GM18511 (cell line): ENCODE results near the gene GLI3.

Experiments
- ATAC-seq: cut with Tn5 transposase; IDR thresholded peaks from one replicate; pipeline ENCODE4 v1.9.1; 2021; ENCODE audit warnings: mild to moderate bottlenecking, moderate library complexity; ENCODE audit not compliant: unreplicated experiment

GLI3 gene

DNA sequence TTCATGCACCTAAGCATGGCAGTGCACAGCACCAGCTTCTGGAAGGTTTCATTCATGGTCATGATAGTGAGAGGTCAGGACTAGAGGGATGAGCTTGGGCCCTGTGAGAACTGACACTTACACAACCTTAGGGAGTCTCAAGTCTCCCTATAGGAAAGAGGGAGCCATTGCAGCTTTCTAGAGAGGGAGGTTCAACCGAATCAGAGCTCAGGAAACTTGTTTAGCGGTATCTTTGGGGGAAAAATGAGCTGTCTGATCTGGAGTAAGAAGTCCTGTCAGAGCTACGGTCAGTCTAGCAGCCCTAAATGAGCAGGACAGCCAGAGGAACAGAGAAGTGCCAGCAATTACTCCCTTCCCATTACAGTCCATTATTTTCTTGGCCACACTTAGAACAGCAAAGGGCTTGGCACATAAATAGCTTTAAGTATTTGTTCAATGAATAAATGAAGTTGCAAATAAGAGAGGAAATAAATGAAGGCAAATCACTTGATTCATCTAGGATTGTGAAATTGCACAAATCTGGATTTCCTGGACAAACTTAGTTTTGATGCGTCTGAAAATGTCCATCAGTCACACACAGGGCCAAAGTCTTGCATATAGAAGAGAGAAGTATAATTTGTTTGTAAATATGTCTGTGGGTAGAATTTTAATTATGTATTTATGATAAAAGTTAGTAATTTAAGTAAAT lies 262.0 kb downstream of the GLI3 start:
- no peak for ATAC-seq

DNA sequence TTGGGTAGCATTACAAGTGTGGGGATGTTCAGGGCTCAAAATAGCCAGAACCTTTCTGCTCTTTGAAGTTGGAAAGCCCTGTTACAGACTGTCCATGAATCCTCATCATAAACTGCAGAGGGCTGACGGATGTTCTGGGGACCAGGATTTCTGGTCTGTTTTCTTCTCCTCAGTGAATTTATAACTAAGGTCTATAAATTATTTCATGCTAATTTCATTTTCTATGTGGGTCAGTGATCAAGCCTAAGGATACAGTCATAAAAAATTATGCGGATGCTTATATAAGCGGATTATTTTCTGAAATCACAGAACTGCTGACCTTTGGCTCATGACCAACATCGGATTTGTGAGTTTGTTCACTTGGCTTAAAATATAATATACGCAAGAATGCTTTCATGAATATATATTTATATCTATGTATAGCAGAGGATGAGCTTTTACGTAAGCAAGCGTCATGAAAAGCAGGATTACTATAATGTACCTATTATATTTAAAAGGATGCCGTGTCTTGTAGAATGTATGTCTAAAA lies 263.7 kb downstream of the GLI3 start:
- ATAC-seq = no peak

DNA sequence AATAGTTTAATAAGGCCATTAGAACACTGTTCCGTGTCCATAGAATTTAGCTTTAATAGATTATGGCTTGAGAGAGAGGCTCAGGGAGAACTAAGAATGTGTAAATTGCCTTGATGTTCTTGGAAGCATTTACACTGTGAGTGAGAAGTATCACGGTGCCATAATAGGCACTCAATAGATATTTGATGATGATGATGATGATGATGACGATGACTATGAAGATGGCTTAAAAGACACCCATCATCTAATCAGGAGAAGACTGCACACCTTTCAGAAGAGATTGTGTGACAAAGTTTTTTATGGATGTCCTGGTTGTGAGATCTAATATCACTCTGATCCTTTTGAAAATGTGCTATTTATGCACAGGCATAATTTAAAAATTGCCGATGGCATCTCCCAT lies 264.2 kb downstream of the GLI3 start:
- ATAC-seq = no peak

DNA sequence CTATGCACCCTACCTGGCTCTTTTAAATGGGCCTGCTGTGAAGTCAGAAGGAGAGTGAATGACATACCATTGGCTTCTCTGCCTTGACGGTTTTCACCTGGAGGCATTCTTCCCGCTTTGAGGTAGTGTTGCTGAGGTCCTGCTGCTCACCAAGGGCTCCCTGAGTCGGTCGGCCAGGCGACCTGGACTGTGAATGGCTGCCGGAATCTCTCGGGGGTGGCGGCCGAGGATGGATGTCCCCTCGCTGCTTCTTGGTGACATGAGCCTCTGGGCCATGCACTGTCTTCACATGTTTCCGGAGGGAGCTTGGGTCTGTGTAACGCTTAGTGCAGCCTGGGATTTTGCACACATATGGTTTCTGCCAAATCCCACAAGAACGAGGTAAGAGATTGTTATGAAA lies 264.7 kb downstream of the GLI3 start:
- no peak for ATAC-seq

DNA sequence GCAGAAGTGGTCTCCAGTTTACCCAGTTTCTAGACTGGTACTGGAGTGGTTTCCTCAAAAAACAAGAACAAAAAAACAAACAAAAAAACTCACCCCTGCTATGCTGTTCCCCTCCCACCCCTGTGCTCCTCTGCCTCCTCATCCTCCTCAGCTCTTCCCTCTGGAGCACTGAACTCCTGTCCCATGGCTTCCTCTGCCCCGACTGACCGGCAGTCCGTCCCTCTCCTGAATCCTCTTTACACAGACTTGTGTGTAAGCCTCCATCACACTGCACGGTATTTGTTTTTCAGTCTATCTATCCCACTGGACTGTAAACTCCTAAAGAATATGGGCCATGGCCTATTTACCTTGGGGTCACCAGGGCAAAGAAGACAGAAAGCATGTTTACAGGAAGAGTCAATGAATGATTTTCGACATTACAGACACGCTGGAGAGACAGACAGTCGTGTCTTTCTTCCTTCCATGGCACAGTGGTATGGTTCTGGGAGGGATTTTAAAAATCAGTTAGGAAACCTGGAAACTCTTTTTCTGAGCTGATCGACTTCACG lies 265.3 kb downstream of the GLI3 start:
- no peak for ATAC-seq

DNA sequence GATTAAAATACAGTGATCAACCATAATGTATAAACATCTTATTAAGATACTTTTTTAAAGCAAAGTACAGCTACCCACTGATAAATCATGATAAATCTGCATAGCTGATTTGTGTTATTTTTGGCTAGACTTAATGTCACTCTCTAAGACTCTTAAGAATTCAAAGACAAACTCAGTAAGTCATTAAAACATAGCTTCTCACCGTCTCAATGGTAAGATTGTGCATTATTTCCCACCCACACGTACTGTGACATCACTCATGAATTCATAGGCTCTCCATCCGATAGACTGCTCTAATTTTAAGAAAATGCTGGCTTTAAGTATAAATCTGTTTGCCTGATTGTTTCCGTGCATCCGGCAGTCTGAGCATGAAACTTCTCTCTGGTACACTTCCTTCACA lies 266.1 kb downstream of the GLI3 start:
- ATAC-seq = no peak

DNA sequence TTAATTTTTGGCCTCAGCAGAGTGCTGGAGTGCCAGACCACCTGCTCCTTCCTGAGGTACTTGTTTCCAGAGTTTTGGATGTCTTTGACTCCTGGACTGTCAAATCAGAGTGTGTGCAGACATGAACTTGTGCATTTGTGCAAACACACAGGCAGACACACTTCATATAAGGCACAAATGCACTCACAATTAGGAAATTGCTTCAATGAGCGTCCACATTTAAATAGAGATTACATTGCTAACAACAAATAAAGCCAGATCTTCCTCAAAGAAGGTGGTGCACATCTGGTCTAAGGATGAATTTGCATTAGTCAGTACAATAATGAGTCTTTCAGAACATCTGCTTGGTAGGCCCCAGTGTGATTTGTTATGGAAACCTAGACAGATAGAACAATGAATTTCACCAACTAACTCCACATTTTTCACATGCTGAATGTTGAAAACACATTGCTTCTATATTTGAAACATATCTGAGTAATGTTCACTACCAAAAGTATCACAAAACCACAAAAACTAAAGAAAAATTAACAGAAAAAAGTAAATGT lies 267.4 kb downstream of the GLI3 start:
- no peak for ATAC-seq

DNA sequence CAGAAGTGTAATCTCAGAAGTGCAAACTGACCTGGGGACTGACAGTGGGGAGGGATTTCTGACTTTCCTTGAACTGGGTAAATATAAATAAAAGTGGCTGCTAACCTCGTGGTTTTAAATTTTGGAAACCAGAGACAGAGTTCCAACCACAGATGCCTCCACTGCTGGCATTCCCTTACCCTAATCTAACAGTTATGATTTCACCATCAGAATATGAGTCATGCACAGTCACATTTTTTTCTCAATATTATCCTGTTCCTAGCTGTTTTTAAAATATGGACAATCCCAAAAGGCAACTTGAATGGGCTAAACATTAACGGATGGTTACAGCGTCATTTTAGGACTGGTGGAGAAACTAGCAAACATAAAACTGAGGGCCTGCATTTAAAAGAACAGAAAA lies 269.9 kb downstream of the GLI3 start:
- no peak for ATAC-seq

DNA sequence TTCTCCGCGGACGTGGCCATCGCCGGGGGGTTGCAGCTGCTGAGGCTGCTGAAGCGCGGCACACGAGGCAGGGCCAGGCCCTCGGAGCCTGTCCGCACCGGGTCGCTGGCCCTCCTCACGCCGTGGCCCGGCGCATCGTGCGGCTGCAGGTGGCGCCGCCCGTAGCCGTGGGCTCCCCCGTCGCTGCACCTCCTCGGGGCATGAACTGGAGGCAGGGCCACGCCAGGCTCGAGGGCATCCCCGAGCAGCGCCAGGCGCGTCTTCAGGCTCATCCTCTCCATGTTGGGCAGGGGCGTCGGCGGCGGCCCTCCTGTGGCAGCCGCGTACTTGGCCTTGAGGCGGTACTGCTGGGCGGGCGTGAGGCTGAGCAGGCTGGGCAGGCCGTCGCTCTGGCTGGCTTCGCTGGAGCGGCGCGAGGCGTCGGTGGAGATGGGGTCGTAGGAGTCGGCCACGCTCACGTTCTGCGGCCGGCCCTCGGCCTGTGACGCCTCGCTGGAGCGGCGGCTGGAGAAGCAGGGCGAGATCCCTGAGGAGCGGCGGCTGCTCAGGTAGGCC lies 271.0 kb downstream of the GLI3 start:
- no peak for ATAC-seq

DNA sequence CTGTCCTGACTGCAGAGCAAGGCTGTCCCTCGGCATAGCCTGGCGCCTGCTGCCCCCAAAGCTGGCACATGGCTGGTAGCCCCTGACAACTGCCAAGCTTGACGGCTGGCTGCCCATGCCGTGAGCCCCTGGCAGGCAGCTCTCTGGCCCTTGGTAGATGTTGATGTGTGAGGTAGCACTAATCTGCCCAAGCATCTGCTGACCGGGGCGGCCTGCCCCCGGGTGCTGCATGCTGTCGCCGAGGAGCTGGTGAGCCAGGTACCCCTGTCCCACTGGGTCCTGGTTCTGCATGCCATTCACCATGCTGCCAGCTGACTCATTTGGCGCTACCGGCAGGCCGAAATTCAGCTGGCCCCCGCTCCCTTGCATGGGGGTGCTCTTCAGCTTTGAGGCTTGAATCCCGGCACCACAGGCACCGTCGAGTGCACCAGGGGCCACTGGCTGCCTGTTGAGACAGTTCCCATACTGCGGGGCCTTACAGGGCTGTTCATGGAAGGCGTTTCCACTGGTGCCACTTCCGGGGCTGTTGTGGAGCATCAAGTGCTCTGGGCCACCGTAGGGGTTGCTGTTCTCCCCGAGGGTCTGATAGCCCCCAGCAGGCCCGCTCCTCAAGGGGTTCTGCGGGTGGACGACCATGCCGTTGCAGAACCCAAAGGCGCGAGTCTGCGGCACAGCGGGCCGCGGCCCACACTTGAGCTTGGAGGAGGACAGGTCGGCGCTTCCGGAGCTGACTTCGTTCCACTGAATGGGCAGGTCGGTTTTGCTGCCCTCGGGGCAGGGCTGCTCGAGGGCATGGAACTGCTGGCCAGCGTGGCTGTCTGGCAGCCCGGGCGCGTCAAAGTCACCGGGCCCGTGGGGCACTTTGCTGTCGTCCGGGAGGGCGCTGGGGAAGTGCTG lies 271.9 kb downstream of the GLI3 start:
- no peak for ATAC-seq

DNA sequence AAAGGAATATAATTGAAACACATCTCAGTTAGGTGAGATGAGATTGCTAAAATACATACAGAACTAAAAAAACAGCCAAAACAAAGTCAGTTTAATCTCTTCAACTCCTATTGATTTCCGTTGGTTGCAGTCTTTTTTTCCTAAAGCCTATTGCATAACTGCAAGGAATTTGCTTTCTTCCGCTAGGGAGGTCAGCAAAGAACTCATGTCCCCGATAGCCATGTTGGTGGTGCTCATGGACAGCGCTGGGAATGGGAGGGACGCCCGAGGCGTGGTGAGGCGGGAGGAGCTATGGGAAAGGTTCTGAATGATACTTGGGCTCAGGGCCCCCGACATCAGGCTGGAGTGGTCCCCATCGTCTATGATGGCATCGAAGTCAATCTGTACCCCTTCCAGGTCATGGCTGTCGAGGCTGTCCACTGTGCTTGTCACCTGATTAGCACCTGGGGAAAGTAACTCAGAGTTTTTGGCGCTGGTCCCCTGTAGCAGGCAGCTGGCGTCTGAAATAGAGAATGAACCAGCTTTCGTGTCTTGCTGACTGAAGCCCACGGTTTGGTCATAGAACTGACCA lies 272.7 kb downstream of the GLI3 start:
- no peak for ATAC-seq

DNA sequence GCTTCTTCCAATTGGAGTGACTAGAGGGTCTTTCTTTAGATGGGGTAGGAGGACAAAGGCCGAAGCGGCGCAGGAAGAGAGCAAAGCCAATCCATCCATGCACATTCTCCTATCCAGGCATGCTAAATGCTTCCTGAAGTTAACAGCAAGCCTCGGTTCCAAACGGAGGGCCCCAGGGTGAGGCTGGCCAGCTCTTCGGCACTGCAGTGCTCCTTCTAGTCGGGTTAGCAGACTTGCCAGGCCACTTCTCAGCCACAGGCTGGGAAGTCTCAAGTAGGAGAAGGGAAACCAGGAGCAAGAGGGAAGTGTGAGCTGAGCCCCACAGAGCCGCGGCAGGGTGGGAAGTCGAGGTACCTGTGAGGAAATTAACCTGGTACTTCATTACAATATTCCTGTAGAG lies 280.3 kb downstream of the GLI3 start:
- ATAC-seq = no peak

DNA sequence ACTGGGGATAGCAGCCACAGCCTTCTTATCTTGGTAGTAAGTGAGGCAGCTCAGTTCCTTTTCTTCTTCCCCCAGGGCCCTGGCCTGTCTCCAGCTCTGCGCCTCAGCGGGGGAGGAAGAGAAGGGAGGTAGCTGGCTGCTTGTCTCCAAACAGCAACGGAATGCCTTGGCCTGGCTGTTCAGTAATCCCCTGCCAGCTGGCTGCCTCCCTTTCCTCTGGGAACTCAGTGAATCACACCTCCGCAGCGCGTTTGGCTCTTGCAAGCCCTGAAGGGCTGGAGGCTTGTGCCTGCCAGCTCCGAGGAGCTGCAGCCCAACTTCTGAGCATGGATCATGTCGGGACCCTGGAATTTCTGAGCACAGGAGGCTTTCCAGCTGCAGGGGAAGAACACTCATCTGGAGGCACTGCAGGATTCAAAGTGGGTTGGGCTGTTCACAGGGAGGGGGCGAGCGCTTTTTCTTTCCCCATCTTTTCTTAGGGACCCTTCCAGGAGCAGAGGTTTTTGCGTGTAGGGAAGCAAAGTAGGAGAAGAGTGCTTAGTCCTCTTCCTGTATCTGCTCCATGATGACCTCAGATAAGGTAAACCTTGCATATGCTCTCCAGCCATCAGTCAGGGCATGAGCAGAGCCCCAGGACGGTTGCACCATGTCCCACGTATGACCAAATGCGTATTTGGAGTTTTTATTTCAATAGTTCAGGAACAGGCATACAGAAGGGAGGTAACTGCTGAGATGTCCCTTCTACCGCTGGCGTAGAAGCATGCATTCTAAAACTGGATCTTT lies 280.9 kb downstream of the GLI3 start:
- no peak for ATAC-seq

DNA sequence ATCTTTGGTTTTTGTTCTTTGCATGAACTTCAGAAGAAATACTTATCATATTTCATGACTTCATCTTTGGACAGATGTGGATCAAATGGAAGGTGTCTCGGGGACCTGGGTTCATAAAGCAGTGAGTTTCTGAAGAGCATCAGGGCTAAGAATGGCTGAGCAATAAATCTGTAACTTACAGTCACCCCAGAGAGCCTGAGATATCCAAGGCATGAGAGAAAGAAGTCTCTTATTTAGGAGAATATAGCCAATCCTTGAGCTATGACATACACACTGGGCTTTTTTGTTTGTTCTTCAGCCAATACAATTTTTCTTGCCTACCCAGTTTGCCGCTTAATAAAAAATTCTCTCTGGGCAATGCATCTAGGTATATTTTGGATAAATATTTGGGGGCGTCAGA lies 281.6 kb downstream of the GLI3 start:
- no peak for ATAC-seq

DNA sequence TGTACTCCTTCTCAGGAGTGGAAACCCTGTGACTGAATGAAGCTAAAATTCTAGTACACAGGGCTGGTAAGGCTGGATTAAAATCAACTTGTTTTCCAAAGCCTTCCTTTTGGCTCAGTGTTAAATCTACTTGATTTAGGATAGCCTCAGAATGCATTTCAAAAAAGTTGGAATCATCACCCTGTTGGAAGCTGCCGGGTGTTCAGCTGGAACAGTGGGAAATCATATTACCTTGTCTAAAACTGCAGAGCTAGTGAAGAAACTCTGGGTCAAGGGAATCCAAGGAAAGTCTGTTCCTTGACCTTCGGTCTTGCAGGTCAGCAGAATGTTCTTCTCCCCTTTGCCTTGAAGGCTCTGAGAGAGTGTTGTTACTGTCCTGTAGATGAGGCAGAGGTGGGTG lies 282.0 kb downstream of the GLI3 start:
- no peak for ATAC-seq

DNA sequence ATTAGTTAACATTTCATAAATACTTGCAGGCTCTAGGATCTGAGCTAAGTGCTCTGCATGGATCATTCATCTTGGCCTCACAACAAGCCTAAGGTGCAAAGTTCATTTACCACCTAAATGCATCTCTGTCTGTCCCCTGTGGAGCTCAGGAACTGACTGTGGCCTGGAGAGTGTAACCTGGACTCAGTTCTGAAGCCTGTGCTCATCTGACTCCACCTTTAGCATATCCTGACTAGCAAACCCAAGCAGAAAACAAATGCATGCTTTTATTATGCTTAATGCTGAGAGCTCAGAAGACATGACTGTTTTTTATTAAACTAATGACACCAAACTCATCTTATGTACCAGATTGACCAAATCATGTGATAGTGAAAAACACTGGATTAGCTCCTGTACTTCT lies 288.5 kb downstream of the GLI3 start:
- no peak for ATAC-seq

DNA sequence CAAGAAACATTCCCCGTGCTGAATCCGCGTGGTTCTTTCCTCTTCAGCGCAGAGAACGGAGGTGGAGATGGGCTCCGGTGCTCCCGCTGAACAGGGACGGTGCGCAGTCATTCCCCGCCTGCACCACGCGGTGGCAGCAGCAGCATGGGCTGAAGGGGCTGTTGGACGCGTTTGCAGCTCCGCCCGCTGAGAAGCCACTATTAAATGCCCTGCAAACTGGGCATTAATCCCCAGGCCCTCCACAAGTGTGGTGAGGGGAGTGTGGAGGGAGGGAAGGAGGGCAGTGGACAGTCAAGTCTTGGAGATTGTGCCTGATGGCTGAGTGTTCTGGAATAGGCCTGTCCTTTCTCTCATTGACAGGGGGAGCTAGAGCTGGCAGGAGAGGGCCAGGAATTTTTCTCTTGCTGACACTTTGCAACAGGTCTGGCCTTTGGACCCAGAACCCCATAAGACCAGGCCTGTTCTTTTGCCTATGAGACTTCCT lies 293.9 kb downstream of the GLI3 start:
- ATAC-seq = peak; percentile 89

DNA sequence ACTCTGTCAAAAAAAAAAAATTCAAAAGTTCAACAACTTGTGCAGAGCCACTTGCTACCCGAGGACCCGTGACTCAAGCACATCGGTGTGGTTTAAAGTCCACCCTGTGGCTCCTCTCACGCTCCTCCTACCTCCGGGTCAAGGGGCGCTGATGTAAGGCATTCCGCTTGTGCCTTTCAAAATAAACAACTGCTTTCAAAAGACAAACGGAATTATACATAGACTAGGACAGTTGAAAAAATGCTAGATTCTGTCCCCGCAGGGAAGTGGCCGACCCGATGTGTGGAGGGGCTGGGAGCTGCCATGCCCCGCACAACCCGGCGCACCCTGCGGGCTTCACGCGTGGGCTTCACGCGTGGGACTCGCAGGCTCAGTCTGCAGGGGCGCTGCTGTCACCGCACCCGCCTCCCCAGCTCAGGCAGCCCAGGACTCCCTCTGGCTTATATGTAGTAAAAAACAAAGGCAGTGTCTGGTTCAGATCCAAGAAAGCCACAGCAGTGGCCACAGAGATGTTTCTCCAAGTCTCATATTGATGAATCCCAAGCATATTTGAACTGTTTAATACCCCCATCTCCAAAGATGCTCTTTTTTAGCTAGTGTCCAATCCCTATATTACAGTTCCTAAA lies 294.4 kb downstream of the GLI3 start:
- peak; percentile 25 for ATAC-seq

DNA sequence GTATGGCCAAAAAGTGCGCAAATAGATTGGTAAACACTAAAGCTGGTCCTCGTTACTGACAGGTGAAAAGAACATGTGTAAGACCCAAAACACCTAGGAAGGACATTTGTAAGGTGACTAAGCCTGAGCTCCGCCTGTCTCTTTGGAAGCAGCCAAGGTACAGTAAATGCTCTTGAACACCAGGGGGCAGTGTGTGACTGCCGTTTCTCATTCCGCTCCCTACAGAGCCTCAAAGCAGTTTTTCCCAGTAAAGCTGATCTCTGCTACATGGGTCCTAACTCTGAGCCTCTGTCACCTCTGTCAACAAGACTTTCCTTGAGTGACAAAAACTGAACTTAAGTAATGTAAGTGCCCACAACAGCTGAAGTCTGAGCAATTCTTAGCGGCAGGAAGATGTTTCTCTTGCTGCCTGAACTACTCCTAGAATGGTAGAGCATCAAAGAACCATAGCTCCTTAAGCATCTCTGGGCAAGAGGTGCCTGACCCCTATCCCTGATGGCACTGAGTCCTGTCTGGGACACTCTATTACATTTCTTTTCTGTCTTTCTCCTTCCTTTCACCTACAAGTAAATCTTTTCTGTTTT lies 296.2 kb downstream of the GLI3 start:
- ATAC-seq = peak; percentile 79
